HCT116 (cell line): Measurements from ENCODE around the gene ZNF318. TPM values are rescaled to one million over a fixed set of nuclear protein-coding genes. Genes with fewer than 3 reads are reported as not detected.

ENCODE experiments used
- ATAC-seq: fragments of 200-7000 bp; cut with Tn5 transposase; 2 replicates; pipeline ENCODE4 v1.9.1; 2020; ENCODE audit warnings: mild to moderate bottlenecking, moderate library complexity
- BruUV-seq: library from RNA; stranded (reverse); fragments of 400-500 nt; replicated peaks from 2 replicates; lab custom pipeline; 2021; lab: Mats Ljungman, UMichigan
- CTCF ChIA-PET: fragments of 300-600 bp; sonication (Branson Sonifier 250); formaldehyde crosslinking; loops from one replicate; lab custom pipeline; 2021; ENCODE audit warnings: antibody characterized with exemption; lab: Charles Lee
- POLR2A ChIA-PET: fragments of 300-600, 350-600 bp; sonication (Branson Sonifier 250); formaldehyde crosslinking; loops from one replicate; lab custom pipeline; 2021; ENCODE audit warnings: antibody characterized with exemption; lab: Charles Lee
- RAD21 ChIA-PET, 2 experiments: fragments of 300-600 bp; sonication (Branson Sonifier 250); formaldehyde crosslinking; loops; one replicate each; lab custom pipeline; 2023; ENCODE audit warnings: low total read pairs in 2 of 2; ENCODE audit not compliant: uncharacterized antibody in 2 of 2, unreplicated experiment in 2 of 2, low non-redundant PET in 1 of 2; lab: Charles Lee
- DNase-seq: peaks from one replicate; pipeline ENCODE4 v3.0.0-alpha.2; 2010; ENCODE audit warnings: low read depth, low spot score
- H2AFZ ChIP-seq: fragments of 200-600 bp; shearing (Covaris generic), sonication (generic); 2 replicates; pipeline ENCODE4 v1.6.1; 2017; ENCODE audit warnings: low read depth, mixed run types, mixed read lengths, antibody characterized with exemption, low read length; ENCODE audit not compliant: poor library complexity, severe bottlenecking
- H3K27ac ChIP-seq: 2 replicates; pipeline ENCODE4 v1.5.1; 2012; ENCODE audit warnings: low read depth, low read length
- H3K27me3 ChIP-seq: fragments of 200-600 bp; sonication (generic); 2 replicates; pipeline ENCODE4 v1.6.1; 2016; ENCODE audit warnings: mixed run types, low read length, mixed read lengths; ENCODE audit not compliant: insufficient read depth
- H3K36me3 ChIP-seq, 2 experiments: fragments of 200-500 bp in 1 of 2; fragments of 200-600 bp in 1 of 2; sonication (Bioruptor generic) in 1 of 2; sonication (generic) in 1 of 2; 2 replicates each; pipeline versions ENCODE4 v1.5.1 to v1.6.1; 2014 to 2016; ENCODE audit warnings: low read length in 2 of 2, inconsistent platforms in 1 of 2, mixed read lengths in 1 of 2, mixed run types in 1 of 2; ENCODE audit not compliant: insufficient read depth in 2 of 2, control insufficient read depth in 1 of 2
- H3K4me1 ChIP-seq, 2 experiments: fragments of 200-600 bp in 1 of 2; sonication (generic) in 1 of 2; 2 replicates each; pipeline versions ENCODE4 v1.5.1 to v1.6.1; 2012 to 2017; ENCODE audit warnings: low read length in 2 of 2, inconsistent platforms in 1 of 2, mild to moderate bottlenecking in 1 of 2, mixed read lengths in 1 of 2, mixed run types in 1 of 2, moderate library complexity in 1 of 2; ENCODE audit not compliant: insufficient read depth in 2 of 2, control insufficient read depth in 1 of 2
- H3K4me2 ChIP-seq: fragments of 200-600 bp; sonication (generic); 2 replicates; pipeline ENCODE4 v1.6.1; 2017; ENCODE audit warnings: mixed run types, low read length, mixed read lengths
- H3K4me3 ChIP-seq, 2 experiments: fragments of 200-600 bp in 1 of 2; sonication (generic) in 1 of 2; replicated peaks in 1 of 2; 2 replicates each; pipeline ENCODE4 v1.5.1; 2011 to 2016; ENCODE audit warnings: low read length in 2 of 2, control low read depth in 1 of 2, low read depth in 1 of 2, mild to moderate bottlenecking in 1 of 2, mixed read lengths in 1 of 2, mixed run types in 1 of 2
- H3K79me2 ChIP-seq: fragments of 200-600 bp; sonication (generic); 2 replicates; pipeline ENCODE4 v1.6.1; 2017; ENCODE audit warnings: mild to moderate bottlenecking, mixed run types, low read length, moderate library complexity, mixed read lengths; ENCODE audit not compliant: insufficient read depth
- H3K9ac ChIP-seq: fragments of 200-600 bp; sonication (generic); 2 replicates; pipeline ENCODE4 v1.6.1; 2016; ENCODE audit warnings: low read length, mixed read lengths
- H3K9me2 ChIP-seq: fragments of 200-600 bp; sonication (generic), shearing (Covaris generic); 2 replicates; pipeline ENCODE4 v1.6.1; 2017; ENCODE audit warnings: mixed run types, mild to moderate bottlenecking, moderate library complexity; ENCODE audit not compliant: insufficient read depth
- H3K9me3 ChIP-seq, 2 experiments: fragments of 200-500 bp in 1 of 2; fragments of 200-600 bp in 1 of 2; sonication (Bioruptor generic) in 1 of 2; sonication (generic) in 1 of 2; 2 replicates each; pipeline ENCODE4 v1.6.1; 2014 to 2017; ENCODE audit warnings: low read length in 2 of 2, mixed read lengths in 2 of 2, inconsistent platforms in 1 of 2, low read depth in 1 of 2, mild to moderate bottlenecking in 1 of 2, mixed run types in 1 of 2, moderate library complexity in 1 of 2; ENCODE audit not compliant: control insufficient read depth in 1 of 2, insufficient read depth in 1 of 2
- H4K20me1 ChIP-seq: fragments of 200-600 bp; sonication (generic), shearing (Covaris generic); 2 replicates; pipeline ENCODE4 v1.6.1; 2017; ENCODE audit warnings: mixed run types, mild to moderate bottlenecking, moderate library complexity; ENCODE audit not compliant: insufficient read depth
- EGR1 ChIP-seq: IDR thresholded peaks from 2 replicates; pipeline ENCODE4 v1.6.1; 2012; ENCODE audit warnings: low read depth
- EZH2phosphoT487 ChIP-seq: fragments of 200-600 bp; IDR thresholded peaks from 2 replicates; pipeline ENCODE4 v1.6.1; 2018; ENCODE audit warnings: antibody characterized with exemption, borderline replicate concordance
- POLR2A ChIP-seq: IDR thresholded peaks from 2 replicates; pipeline ENCODE4 v1.7.0; 2011; ENCODE audit warnings: borderline replicate concordance; ENCODE audit not compliant: insufficient read depth, insufficient read length; ENCODE audit errors: extremely low read depth
- RAD21 ChIP-seq: IDR thresholded peaks from 2 replicates; pipeline ENCODE4 v1.6.1; 2012; ENCODE audit warnings: low read depth, mild to moderate bottlenecking
- SIN3A ChIP-seq: IDR thresholded peaks from 2 replicates; pipeline ENCODE4 v1.6.1; 2012; ENCODE audit warnings: low read depth
- SP1 ChIP-seq: IDR thresholded peaks from 2 replicates; pipeline ENCODE4 v1.6.1; 2012; ENCODE audit warnings: low read depth
- TCF7L2 ChIP-seq: IDR thresholded peaks from 2 replicates; pipeline ENCODE4 v1.7.0; 2011; ENCODE audit warnings: borderline replicate concordance, inconsistent platforms; ENCODE audit not compliant: insufficient read depth, insufficient read length; ENCODE audit errors: extremely low read depth
- YY1 ChIP-seq: IDR thresholded peaks from 2 replicates; pipeline ENCODE4 v1.6.1; 2011; ENCODE audit warnings: low read length, low read depth, moderate library complexity, mild to moderate bottlenecking; ENCODE audit not compliant: insufficient replicate concordance; ENCODE audit errors: extremely low read depth
- ZBTB33 ChIP-seq: IDR thresholded peaks from 2 replicates; pipeline ENCODE4 v1.6.1; 2011; ENCODE audit warnings: mild to moderate bottlenecking, low read length, moderate library complexity; ENCODE audit not compliant: insufficient replicate concordance; ENCODE audit errors: extremely low read depth
- intact Hi-C: fragments of 100-400 bp; cut with micrococcal nuclease; formaldehyde crosslinking; loops from 2 replicates; pipeline ENCODE4 v1.10.0; 2022
- total RNA-seq: library from RNA; stranded (reverse); gene quantifications from one replicate; pipeline ENCODE4 v1.2.1, GENCODE V29; 2021; ENCODE audit not compliant: unreplicated experiment

Gene ZNF318
- total RNA-seq, 1 experiment from 2014 or later: 15.2 TPM

GRCh38 chr6:43396408-43397149 lies 27.1 kb upstream of the ZNF318 start:
- POLR2A ChIA-PET: no interaction called here
- ATAC-seq: no peak

GRCh38 chr6:43395776-43396175 lies 26.3 kb upstream of the ZNF318 start:
- ATAC-seq (no peak), DNase-seq (no peak)
- Histone ChIP-seq H4K20me1 (no peaks in the 10 kb centered on the region), H3K9ac (no peak overlapping the region), H2AFZ (no peak overlapping the region), H3K4me1 (peaks cover 0 to 7% of the 10 kb centered on the region in 2 experiments; a peak in 1 of 4 replicates), H3K4me3 (no peak overlapping the region), H3K79me2 (no peaks in the 10 kb centered on the region), H3K36me3 (no peaks in the 10 kb centered on the region), H3K4me2 (no peak overlapping the region), H3K27me3 (peaks cover 3% of the 10 kb centered on the region; the same call in 1 of the 2 replicates), H3K9me2 (no peaks in the 10 kb centered on the region), H3K27ac (no peak overlapping the region), H3K9me3 (no peaks in the 10 kb centered on the region)
- ChIA-PET POLR2A (no interaction called here), CTCF (no interaction called here), RAD21 (interaction anchor here in 1 of 2 experiments (0.6 kb wide), 1 partner anchor 62 kb away, joined by 3 read pairs; no protein-coding TSS in a partner anchor)
- BruUV-seq: no TSS peak
- intact Hi-C loops: no loop called here
- no peak for TF ChIP-seq ZBTB33
- TF ChIP-seq SIN3A: no peak
- TF ChIP-seq POLR2A: no peak
- no peak for TF ChIP-seq SP1
- no peak for TF ChIP-seq TCF7L2
- TF ChIP-seq YY1: no peak

More at GRCh38 chr6:43396408-43397149, 27.1 kb upstream of the ZNF318 start:
- TF ChIP-seq EGR1 (no peak), RAD21 (no peak), EZH2phosphoT487 (no peak)
- H3K79me2 ChIP-seq: no peaks in the 10 kb centered on the region
- no peaks in the 10 kb centered on the region for H3K36me3 ChIP-seq
- no peak overlapping the region for H3K4me2 ChIP-seq
- H3K9me2 ChIP-seq: no peaks in the 10 kb centered on the region
- H3K27ac ChIP-seq: no peak overlapping the region
- H3K4me1 ChIP-seq: peaks cover 0 to 7% of the 10 kb centered on the region in 2 experiments; a peak in 1 of 4 replicates
- no TSS peak for BruUV-seq
- H4K20me1 ChIP-seq: no peaks in the 10 kb centered on the region
- ChIA-PET CTCF (no interaction called here), RAD21 (no interaction called here)
- intact Hi-C loops: no loop called here
- no peak overlapping the region for H2AFZ ChIP-seq
- peaks cover 3% of the 10 kb centered on the region; the same call in 1 of the 2 replicates for H3K27me3 ChIP-seq
- no peak overlapping the region for H3K9ac ChIP-seq
- DNase-seq: no peak
- no peak overlapping the region for H3K4me3 ChIP-seq
- H3K9me3 ChIP-seq: no peaks in the 10 kb centered on the region
